Loucy (cell line): ENCODE measurements around the gene RNASEH2C.

Experiments
- CTCF ChIP-seq: fragments of 200-600 bp; sonication (generic); conservative IDR thresholded peaks from 2 replicates; pipeline ENCODE4 v1.5.1; 2014; ENCODE audit warnings: mild to moderate bottlenecking, antibody characterized with exemption, low read length
- EZH2phosphoT487 ChIP-seq: fragments of 200-600 bp; IDR thresholded peaks from 2 replicates; pipeline ENCODE4 v1.6.1; 2018; ENCODE audit warnings: antibody characterized with exemption, mild to moderate bottlenecking, moderate library complexity, borderline replicate concordance

- no peak for TF ChIP-seq CTCF
- no peak for TF ChIP-seq EZH2phosphoT487
Observed at GRCh38 chr11:65695459-65696241, 24.9 kb downstream of the RNASEH2C start.
